UCSD-AML1 (cell line): ENCODE results near the gene MEI4.
"Not testable (repeated sequence)": the region's sequence is repeated elsewhere in the genome, so short reads cannot be mapped to it uniquely, and the experiment has no call there.

Experiments used
- DNase-seq: peaks from one replicate; lab custom pipeline; 2025; ENCODE audit not compliant: unreplicated experiment; lab: John Stamatoyannopoulos, UW

The MEI4 gene

DNA sequence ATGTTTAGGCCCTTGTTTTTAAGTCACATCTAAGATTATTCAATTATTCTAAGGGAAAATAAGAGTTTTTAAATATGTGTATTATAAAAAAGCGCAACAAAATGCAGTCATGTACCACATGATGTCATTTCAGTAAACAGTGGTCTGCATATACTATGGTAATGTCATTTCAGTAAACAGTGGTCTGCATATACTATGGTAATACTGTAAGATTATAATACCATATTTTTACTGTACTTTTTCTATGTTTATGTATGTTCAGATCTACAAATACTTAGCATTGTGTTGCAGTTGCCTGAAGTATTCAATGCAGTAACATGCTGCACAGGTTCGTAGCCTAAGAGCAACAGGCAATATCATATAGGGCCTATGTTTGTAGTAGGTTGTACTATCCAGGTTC lies 21.4 kb downstream of the MEI4 start:
- DNase-seq, result no peak

DNA sequence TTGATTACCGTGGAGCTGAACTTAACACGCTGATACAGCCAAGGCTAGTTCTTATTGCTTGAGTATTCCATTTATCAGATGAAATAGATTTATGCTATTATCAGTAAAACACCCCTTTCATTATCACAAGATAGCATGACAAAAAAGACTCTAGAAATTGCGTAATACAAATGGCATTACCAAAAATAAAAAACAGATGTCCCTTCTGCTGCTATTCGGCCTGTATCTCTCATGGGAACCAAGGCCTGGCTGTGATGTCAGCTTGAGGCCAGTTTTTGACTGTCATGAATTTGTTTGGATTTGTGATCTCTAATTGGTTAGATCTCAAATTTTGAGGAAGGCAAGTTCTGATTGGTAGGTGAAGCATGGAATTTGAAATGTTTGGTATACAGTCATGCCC lies 25.2 kb downstream of the MEI4 start:
- DNase-seq, result no peak

DNA sequence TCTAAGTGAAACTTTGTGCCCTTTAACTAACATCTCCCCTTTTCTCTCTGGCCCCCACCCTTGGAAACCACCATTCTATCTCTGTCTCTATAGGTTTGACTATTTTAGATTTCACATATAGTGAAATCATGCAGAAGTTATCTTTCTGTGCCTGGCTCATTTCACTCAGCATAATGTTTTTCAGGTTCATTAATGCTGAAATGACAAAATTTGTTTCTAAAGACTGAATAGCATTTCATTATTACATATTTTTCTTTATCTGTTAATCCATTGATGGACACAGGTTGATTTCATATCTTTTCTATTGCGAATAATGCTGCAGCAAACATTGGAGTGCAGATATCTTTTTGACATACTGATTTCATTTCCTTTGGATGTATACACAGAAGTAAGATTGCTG lies 30.7 kb downstream of the MEI4 start:
- DNase-seq, result no peak

DNA sequence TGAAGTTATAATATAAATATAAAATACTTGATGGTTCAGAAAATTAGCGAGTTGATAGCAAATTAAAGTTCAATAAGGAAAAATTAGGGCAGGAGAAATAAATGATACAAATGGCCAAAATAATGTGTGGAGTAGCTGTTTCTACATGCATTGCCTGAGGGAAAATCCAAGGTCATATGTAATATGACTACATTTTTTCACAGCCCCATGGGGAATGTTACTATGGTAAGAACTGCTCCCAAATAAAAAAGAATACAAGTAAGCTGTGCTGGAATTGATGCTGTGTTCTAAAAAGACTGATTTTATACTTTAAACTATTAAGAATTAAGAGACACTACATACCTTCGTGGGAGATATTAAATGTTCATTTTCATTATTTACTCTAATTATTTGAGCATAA lies 34.1 kb downstream of the MEI4 start:
- DNase-seq, result no peak

DNA sequence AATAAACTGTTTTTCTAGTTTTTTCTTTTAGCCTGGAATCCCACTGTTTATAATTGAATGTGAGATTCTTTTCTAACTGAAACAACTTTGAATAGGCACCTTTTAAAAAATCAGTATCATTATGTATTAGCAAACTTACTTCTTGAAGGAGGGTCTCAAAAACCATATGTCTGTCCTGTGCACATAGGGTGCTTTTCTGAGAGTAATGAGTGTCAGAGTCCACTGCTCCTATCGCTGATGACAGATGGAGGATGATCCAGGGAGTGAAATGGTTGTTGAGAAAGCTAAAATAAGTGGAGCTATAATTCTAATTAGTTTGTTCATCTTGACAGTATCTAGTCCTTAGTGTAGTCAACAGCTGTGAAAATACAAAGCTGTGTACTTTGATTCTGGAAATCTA lies 35.8 kb downstream of the MEI4 start:
- DNase-seq, result no peak

DNA sequence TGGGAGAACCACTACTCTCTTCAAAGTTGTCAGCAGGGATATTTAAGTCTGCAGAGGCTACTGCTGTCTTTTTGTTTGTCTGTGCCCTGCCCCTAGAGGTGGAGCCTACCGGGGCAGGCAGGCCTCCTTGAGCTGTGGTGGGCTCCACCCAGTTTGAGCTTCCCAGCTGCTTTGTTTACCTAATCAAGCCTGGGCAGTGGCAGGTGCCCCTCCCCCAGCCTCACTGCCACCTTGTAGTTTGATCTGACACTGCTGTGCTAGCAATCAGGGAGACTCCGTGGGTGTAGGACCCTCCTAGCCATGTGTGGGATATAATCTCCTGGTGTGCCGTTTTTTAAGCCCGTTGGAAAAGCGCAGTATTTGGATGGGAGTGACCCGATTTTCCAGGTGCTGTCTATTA lies 47.3 kb downstream of the MEI4 start:
- not testable (repeated sequence) for DNase-seq

DNA sequence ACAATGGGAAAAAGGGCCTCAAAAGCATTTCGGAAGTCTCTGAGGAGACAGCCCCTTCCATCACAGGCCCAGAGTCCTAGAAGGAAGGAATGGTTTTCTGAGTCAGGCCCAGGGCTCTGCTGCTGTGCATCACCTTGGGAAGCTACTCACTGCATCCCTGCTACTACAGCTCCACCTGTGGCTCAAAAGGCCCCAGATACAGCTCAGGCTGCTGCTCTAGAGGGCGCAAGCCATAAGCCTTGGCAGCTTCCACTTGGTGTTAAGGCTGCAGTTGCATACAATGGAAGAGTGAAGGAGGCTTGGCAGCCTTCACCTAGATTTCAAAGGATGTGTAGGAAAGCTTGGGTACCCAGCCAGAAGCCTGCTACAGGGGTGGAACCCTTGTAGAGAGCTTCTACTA lies 54.8 kb downstream of the MEI4 start:
- DNase-seq, result no peak

DNA sequence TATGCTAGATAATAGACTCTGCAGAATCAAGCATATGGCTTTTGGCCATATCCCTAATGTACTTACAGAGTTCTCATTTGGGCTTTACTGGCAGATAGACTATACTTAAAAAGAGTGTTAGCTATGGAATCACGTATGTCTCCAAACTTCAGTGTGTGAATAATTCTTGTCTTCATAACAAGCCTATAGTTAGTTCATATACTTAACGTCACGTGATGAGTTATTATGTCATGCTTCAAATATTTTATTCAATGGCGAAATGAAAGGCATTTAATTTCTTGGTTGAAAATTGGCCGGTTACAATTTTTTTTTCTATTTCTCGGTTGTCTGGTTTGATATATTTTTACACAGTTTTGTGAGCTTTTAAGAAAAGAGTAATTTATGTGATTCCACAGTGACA lies 62.7 kb downstream of the MEI4 start:
- DNase-seq, result no peak

DNA sequence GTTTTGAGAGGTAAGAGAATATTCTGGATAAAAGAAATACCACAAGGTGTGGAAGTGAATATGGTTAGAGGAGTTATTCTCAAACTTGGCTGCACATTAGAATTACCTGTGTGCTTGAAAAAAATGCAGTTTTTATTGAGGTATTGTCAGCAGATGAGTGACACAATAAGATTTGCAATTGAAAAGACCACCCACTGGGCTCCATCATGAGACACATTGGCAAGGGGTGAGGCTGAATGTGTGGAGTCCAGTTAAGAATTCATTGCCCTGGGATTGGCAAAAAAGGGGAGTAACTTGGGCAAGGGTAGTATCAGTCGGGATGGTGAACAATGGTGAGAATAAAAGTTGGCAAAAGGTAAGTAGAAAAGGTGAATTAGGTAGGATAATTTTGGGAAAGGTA lies 63.5 kb downstream of the MEI4 start:
- DNase-seq, result no peak

DNA sequence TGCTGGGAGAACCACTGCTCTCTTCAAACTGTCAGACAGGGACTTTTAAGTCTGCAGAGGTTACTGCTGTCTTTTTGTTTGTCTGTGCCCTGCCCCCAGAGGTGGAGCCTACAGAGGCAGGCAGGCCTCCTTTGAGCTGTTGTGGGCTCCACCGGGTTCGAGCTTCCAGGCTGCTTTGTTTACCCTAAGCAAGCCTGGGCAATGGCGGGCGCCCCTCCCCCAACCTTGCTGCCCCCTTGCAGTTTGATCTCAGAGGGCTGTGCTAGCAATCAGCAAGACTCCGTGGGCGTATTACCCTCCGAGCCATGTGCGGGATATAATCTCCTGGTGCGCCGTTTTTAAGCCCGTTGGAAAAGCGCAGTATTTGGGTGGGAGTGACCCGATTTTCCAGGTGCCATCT lies 83.2 kb downstream of the MEI4 start:
- not testable (repeated sequence) for DNase-seq

DNA sequence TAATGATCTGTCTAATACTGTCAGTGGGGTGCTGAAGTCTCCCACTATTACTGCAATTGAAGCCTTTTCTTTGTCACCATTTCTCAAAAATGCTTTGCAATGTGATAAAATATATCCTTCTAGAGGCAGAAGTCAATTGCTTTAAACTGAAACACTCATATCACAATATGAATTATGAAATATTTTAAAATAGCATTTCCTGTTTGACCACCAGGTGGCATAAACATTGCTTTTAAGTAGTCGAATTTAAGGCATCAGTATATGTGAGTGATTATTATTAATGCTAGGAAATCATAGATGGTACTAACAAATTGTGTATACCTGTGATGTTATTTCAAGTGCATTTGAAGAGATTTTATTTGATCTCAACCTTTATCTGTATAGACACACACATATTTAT lies 87.5 kb downstream of the MEI4 start:
- no peak for DNase-seq

DNA sequence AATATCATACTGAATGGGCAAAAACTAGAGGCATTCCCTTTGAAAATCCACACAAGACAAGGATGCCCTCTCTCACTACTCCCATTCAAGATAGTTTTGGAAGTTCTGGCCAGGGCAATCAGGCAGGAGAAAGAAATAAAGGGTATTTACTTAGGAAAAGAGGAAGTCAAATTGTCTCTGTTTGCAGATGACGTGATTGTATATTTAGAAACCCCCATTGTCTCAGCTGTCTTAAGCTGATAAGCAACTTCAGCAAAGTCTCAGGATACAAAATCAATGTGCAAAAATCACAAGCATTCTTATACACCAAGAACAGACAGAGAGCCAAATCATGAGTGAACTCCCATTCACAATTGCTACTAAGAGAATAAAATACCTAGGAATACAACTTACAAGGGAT lies 99.3 kb downstream of the MEI4 start:
- DNase-seq, result not testable (repeated sequence)

DNA sequence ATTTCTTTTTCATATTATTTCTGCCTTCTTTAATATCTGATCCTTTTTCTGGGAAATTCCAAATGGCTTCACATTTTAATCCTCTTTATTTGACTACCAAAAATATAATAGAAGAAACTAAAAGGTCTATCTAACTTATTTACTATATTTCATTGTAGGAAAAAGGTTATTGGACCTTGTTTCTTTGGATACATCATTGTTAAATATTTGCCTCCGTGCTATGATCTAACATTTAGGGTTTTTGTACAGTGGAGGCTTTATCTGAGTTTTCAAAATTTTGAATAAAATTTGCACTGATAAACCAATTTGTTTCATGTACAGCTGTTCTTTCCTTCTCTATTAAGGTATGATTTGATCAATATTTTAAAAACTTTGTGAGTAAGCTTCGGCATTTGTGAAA lies 109.5 kb downstream of the MEI4 start:
- no peak for DNase-seq

DNA sequence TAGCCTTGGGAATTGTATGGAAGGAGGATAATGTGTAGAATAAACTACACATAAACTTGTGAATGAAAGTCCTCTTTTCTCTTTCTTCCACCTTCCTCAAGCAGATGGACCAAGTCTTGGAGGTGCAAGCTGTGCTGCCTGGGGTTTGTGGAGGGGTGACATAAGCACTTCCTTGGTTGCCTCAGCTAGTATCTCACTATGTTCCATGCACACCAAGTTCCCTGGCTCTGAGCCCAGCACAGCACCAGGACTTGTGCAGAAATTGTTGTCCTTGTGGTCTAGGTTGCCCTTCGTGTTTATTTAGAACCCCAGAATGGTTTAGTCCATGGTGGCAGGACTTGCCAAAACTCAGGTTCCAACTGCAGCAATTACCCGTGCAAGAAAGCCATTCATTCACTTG lies 110.3 kb downstream of the MEI4 start:
- DNase-seq, result no peak

DNA sequence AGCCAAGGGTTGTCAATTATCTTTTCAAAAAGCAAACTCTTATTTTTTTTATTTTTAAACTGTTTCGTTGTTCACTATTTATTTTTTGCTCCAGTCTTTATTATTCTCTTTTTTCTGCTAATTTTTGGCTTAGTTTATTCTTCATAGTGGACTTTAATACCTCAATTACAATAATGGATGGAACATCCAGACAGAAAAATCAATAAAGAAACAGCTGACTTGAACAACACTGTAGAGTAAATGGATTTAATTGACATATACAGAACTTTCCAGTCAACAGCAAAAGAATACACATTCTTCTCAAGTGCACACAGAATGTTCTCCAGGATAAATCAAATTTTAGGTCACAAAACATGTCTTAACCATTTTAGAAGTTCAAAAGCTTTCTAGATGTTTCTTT lies 111.5 kb downstream of the MEI4 start:
- no peak for DNase-seq

DNA sequence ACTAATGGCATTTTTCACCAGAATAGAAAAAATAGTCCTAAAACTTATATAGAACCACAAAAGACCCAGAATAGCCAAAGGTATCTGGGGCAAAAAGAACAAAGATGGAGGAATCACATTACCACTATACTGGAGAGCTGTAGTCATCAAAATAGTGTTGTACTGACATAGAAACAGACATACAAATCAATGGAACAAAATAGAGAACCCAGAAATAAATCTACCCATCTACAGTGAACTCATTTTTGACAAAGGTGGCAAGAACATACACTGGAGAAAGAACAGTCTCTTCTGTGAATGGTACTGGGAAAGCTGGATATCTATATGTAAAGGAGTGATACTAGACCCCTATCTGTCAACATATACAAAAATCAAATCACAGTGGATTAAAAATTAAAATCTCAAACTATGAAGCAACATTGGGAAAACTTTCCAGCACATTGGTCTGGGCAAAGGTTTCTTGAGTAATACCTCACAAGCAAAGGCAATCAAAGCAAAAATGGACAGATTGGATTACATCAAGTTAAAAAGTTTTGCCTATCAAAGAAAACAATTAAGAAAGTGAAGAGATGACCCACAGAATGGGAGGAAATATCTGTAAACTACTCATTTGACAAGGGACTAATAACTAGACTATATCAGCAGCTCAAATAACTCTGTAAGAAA lies 120.5 kb downstream of the MEI4 start:
- no peak for DNase-seq

DNA sequence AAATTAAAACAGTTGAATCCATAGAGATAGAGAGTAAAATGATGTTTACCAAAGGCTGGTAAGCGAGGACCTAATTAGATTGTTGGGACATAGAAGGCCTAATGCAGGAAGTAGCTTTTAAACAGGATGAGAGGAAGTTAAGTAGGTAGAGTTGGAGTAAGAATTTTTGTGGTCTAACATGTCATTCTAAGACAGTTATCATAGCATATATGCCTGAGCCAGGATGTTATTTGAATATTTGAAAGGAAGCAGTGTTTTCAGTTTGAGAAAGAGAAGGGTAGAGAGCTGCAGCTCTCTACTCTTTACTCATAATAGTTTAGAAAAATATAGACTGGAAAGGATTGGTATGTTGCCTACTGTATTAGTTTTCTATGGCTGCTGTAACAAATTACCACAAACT lies 121.6 kb downstream of the MEI4 start:
- DNase-seq, result no peak

DNA sequence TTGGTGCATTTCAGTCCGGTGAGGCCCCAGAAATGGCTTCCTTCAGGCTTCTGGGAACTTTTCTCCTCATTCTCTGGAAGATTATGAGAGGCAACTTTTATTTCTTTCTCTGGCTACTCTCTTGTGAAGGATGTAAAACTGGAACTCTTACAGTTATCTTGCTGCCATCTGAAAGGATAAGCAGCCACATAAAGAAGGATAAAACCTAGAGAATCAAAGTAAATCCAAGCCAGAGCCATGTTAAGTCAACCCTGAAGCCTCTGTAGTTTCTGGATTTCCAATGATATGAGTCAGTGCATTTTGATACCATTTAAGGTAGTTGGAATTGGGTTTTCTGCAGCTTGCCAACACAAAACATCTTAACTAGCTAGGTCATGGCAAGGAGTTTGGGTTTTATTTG lies 123.6 kb downstream of the MEI4 start:
- no peak for DNase-seq

DNA sequence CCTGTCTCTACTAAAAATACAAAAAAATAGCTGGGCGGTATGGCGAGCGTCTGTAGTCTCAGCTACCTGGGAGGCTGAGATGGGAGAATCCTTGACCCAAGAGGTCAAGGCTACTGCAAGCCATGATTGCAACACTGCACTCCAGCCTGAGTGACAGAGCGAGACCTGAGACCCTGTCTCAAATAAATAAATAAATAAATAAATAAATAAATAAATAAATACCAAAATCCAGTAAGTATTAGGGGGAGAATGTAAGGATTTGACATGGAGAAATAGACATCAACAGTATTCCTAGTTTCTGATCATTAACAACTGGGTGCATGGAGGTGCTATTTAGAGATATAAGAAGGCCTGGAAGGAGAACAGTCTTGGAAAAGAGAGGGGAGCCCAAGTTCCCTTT lies 125.7 kb downstream of the MEI4 start:
- DNase-seq, result no peak

DNA sequence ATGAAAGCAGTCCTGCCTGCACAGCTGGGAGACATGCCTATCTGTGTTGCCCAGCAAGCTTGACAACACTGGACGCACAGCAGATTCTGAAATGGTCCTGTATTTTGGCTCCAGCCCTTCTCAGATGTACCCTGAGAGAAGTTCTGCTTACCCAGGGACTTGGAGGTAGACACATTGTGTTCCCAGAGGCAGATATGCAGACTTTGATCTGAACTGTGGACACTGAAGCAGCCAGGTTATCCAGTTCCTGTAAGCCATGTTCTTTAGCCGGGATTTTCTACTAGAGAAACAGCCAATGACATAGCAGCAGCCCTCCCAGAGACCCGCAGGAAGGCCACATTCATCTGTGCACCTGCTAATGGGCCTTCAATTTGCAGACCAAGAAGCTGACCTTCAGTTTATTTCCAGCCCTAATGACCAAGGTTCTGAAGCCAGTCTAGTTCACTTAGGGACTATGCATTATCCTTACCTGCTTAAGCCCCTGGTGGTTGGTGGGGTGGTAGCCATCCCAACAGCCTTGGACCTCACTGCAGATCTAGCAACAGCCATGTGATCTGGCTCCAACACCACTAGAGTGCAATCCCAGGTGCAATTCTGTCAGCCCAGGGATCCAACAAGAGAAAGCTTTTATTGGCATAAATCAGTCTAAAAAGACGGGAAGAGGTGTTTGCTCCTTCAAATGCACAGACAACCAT lies 134.2 kb downstream of the MEI4 start:
- no peak for DNase-seq

DNA sequence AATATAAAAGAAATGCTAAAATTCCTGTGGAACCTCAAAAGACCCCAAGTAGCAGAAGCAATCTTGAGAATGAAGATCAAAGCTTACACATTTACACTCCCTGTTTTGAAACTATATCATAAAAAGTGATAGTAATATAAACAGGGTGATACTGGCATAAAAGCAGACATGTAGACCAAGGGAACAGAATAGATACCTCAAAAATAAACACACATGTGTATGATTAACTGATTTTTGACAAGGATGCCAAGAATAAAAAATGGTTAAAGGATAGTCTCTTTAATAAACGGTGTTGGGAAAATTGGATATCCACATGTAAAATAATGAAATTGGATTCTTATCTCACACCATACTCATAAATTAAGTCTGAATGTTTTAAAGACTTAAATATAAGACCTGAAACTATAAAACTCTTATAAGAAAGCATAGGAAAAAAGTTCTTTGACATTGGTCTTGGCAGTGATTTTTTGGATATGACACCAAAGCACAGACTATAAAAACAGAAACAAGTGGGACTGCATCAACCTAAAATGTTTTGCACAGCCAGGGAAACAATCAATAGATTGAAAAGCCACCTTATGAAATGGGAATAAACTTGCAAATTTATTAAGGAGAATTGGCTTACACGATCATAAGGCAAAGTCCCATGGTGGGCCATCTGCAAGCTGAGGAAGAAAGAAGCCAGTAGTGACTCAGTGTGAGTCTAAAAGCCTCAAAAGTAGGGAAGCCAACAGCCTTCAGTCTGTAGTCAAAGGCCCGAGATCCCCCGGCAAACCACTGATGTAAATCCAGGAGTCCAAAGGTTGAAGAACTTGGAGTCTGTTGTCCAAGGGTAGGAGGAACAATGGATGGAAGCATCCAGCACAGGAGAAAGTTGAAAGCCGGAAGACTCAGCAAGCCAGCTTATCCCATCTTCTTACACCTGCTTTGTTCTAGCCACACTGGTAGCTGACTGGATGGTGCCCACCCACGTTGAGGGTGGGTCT lies 144.3 kb downstream of the MEI4 start:
- DNase-seq, result no peak

DNA sequence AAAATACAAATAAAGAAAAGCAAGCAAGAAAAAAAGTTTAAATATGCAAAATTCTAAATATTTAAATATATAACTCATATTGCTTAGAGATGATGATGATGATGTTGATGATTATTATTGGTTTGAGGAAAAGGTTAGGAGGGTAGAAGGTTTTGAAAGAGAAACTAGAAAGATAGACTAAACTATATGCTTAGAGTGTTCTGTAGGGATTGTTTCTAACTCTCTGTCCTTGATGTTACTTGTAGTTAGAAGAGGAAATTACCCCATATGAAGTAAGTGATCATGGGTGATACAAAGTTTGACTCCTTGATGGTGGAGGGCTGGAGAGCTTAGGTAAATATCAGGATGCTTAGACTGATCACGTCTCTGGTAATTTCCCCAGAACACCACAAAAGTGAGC lies 159.5 kb downstream of the MEI4 start:
- no peak for DNase-seq
